ENCODE measurements around the gene TTC34. TPM values are rescaled to one million over a fixed set of nuclear protein-coding genes. Genes with fewer than 3 reads are reported as not detected.

TTC34 gene
- polyA plus RNA-seq, 1 of the 3 experiments (the other 2 are of a cell fraction), result 0.16 TPM

DNA sequence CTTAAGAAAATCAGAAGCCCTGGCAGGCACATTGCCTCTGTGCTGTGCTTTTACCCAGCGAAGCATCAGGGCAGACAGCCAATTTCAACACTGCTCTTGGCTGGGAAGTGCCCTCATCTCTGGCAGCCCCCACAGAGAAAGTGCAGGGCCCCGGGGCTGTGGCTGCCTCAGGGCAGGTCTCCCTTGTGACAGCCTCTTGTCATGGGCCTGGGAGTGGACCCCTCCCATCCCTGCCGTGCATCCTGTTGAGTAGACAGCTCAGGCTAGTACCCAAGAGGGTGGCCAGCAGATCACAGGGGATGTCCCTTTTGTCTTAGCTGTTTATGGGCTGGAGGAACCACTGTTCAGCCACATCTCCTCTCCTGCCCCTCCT is 23.3 kb downstream of the TTC34 start:
- DNase-seq, result no peak
- H3K4me2 ChIP-seq, result no peak overlapping the region
- no peaks in the 10 kb centered on the region for H3K9me2 ChIP-seq
- H3K4me3 ChIP-seq (ENCODE audit: low read depth in 2 of 2, low read length in 1 of 2), result no peak overlapping the region
- H3K36me3 ChIP-seq (replicated peaks in 1 of 2; ENCODE audit: control insufficient read depth in 1 of 2, insufficient read depth in 2 of 2, low read length in 1 of 2), result no peaks in the 10 kb centered on the region
- no peaks in the 10 kb centered on the region for H3K79me2 ChIP-seq (ENCODE audit: insufficient read depth)
- no peaks in the 10 kb centered on the region for H3K4me1 ChIP-seq (ENCODE audit: control insufficient read depth in 1 of 2, insufficient read depth in 2 of 2, low read depth in 1 of 2, low read length in 1 of 2)
- no CpG with 5 or more reads among the region's 3 CpGs for WGBS (ENCODE audit: low lambda C conversion rate)
- POLR2A ChIA-PET, result no interaction called here
- H3K9ac ChIP-seq, result no peak overlapping the region
- H3K27ac ChIP-seq (ENCODE audit: low read depth in 2 of 2, low read length in 1 of 2), result no peak overlapping the region
- no peaks in the 10 kb centered on the region for H4K20me1 ChIP-seq (ENCODE audit: insufficient read depth)
- TF ChIP-seq, protein P1, sequence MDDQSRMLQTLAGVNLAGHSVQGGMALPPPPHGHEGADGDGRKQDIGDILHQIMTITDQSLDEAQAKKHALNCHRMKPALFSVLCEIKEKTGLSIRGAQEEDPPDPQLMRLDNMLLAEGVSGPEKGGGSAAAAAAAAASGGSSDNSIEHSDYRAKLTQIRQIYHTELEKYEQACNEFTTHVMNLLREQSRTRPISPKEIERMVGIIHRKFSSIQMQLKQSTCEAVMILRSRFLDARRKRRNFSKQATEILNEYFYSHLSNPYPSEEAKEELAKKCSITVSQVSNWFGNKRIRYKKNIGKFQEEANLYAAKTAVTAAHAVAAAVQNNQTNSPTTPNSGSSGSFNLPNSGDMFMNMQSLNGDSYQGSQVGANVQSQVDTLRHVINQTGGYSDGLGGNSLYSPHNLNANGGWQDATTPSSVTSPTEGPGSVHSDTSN (IDR thresholded peaks at IDR 0.05), result no peak
- TF ChIP-seq MXI1 (IDR thresholded peaks at IDR 0.05; ENCODE audit: low read depth, low read length) (no peak), FOXJ3 (CRISPR knock-in tag; IDR thresholded peaks at IDR 0.05) (no peak), ELF1 (IDR thresholded peaks at IDR 0.05) (no peak), RXRA (IDR thresholded peaks at IDR 0.05; ENCODE audit: borderline replicate concordance, low read depth) (no peak), MAX (IDR thresholded peaks at IDR 0.05; ENCODE audit: low read depth) (no peak), NRF1 (IDR thresholded peaks at IDR 0.05; ENCODE audit: low read depth, low read length) (no peak), FOSL2 (IDR thresholded peaks at IDR 0.05; ENCODE audit: borderline replicate concordance, low read depth) (no peak), GABPA (IDR thresholded peaks at IDR 0.05; ENCODE audit: low read depth) (no peak)
- TF ChIP-seq, protein P2, sequence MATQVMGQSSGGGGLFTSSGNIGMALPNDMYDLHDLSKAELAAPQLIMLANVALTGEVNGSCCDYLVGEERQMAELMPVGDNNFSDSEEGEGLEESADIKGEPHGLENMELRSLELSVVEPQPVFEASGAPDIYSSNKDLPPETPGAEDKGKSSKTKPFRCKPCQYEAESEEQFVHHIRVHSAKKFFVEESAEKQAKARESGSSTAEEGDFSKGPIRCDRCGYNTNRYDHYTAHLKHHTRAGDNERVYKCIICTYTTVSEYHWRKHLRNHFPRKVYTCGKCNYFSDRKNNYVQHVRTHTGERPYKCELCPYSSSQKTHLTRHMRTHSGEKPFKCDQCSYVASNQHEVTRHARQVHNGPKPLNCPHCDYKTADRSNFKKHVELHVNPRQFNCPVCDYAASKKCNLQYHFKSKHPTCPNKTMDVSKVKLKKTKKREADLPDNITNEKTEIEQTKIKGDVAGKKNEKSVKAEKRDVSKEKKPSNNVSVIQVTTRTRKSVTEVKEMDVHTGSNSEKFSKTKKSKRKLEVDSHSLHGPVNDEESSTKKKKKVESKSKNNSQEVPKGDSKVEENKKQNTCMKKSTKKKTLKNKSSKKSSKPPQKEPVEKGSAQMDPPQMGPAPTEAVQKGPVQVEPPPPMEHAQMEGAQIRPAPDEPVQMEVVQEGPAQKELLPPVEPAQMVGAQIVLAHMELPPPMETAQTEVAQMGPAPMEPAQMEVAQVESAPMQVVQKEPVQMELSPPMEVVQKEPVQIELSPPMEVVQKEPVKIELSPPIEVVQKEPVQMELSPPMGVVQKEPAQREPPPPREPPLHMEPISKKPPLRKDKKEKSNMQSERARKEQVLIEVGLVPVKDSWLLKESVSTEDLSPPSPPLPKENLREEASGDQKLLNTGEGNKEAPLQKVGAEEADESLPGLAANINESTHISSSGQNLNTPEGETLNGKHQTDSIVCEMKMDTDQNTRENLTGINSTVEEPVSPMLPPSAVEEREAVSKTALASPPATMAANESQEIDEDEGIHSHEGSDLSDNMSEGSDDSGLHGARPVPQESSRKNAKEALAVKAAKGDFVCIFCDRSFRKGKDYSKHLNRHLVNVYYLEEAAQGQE (IDR thresholded peaks at IDR 0.05; ENCODE audit: low read depth, low read length), result no peak
- no peaks in the 10 kb centered on the region for H3K9me3 ChIP-seq
- H2AFZ ChIP-seq (ENCODE audit: low read depth), result no peak overlapping the region
- CTCF ChIA-PET, result interaction anchor here (1.1 kb wide), 1 partner anchor 9 kb away, joined by 3 read pairs; no protein-coding TSS in a partner anchor
- H3F3A ChIP-seq (replicated peaks; ENCODE audit: insufficient read depth), result no peaks in the 10 kb centered on the region
- H3K27me3 ChIP-seq (ENCODE audit: insufficient read depth), result no peaks in the 10 kb centered on the region

- no peak for DNase-seq
- Histone ChIP-seq H3K36me3 (replicated peaks in 1 of 2; ENCODE audit: control insufficient read depth in 1 of 2, insufficient read depth in 2 of 2, low read length in 1 of 2) (no peaks in the 10 kb centered on the region), H3K4me2 (no peak overlapping the region), H3K27me3 (ENCODE audit: insufficient read depth) (no peaks in the 10 kb centered on the region), H3K27ac (ENCODE audit: low read depth in 2 of 2, low read length in 1 of 2) (no peak overlapping the region), H3K4me3 (ENCODE audit: low read depth in 2 of 2, low read length in 1 of 2) (no peak overlapping the region), H3F3A (replicated peaks; ENCODE audit: insufficient read depth) (no peaks in the 10 kb centered on the region), H3K9ac (no peak overlapping the region), H3K9me3 (no peaks in the 10 kb centered on the region), H3K4me1 (ENCODE audit: control insufficient read depth in 1 of 2, insufficient read depth in 2 of 2, low read depth in 1 of 2, low read length in 1 of 2) (no peaks in the 10 kb centered on the region), H3K79me2 (ENCODE audit: insufficient read depth) (no peaks in the 10 kb centered on the region), H3K9me2 (no peaks in the 10 kb centered on the region), H4K20me1 (ENCODE audit: insufficient read depth) (no peaks in the 10 kb centered on the region), H2AFZ (ENCODE audit: low read depth) (no peak overlapping the region)
- ChIA-PET POLR2A (no interaction called here), CTCF (interaction anchor here (1.1 kb wide), 1 partner anchor 10 kb away, joined by 3 read pairs; no protein-coding TSS in a partner anchor)
- 0% methylated on average over 5 of the region's 12 CpGs for WGBS (ENCODE audit: low lambda C conversion rate)
- no peak for TF ChIP-seq JUND (IDR thresholded peaks at IDR 0.05)
- TF ChIP-seq, protein P3, sequence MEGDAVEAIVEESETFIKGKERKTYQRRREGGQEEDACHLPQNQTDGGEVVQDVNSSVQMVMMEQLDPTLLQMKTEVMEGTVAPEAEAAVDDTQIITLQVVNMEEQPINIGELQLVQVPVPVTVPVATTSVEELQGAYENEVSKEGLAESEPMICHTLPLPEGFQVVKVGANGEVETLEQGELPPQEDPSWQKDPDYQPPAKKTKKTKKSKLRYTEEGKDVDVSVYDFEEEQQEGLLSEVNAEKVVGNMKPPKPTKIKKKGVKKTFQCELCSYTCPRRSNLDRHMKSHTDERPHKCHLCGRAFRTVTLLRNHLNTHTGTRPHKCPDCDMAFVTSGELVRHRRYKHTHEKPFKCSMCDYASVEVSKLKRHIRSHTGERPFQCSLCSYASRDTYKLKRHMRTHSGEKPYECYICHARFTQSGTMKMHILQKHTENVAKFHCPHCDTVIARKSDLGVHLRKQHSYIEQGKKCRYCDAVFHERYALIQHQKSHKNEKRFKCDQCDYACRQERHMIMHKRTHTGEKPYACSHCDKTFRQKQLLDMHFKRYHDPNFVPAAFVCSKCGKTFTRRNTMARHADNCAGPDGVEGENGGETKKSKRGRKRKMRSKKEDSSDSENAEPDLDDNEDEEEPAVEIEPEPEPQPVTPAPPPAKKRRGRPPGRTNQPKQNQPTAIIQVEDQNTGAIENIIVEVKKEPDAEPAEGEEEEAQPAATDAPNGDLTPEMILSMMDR (IDR thresholded peaks at IDR 0.05), result no peak
- TF ChIP-seq ELF1 (IDR thresholded peaks at IDR 0.05), result no peak
- TF ChIP-seq NRF1 (IDR thresholded peaks at IDR 0.05; ENCODE audit: low read depth, low read length), result no peak
- no peak for TF ChIP-seq EZH2phosphoT487 (IDR thresholded peaks at IDR 0.05; ENCODE audit: borderline replicate concordance, low read depth)
- TF ChIP-seq RCOR1 (IDR thresholded peaks at IDR 0.05; ENCODE audit: low read length), result no peak
- TF ChIP-seq TAF1 (IDR thresholded peaks at IDR 0.05; ENCODE audit: borderline replicate concordance, low read depth, low read length), result no peak
- TF ChIP-seq NFIC (IDR thresholded peaks at IDR 0.05; ENCODE audit: borderline replicate concordance), result no peak
- no peak for TF ChIP-seq FOSL2 (IDR thresholded peaks at IDR 0.05; ENCODE audit: borderline replicate concordance, low read depth)
- TF ChIP-seq, protein P1 (IDR thresholded peaks at IDR 0.05), result no peak
- TF ChIP-seq USF2 (IDR thresholded peaks at IDR 0.05; ENCODE audit: borderline replicate concordance, low read depth, low read length), result no peak
- TF ChIP-seq RXRA (IDR thresholded peaks at IDR 0.05; ENCODE audit: borderline replicate concordance, low read depth), result no peak
Observed at GRCh38 chr1:2777424-2778219, 23.9 kb downstream of the TTC34 start.
